Keratinocyte (primary cell): ENCODE results near the gene TAL1. TPM values are rescaled to one million over a fixed set of nuclear protein-coding genes. Genes with fewer than 3 reads are reported as not detected.
A peak's percentile ranks its signal among the peaks of the same experiment; 100 is the strongest.

Experiments used
- DNase-seq: peaks from one replicate; pipeline ENCODE4 v3.0.0-alpha.2; 2011; ENCODE audit warnings: low read depth, missing footprints, low spot score
- FAIRE-seq: peaks from 2 replicates; lab custom pipeline; 2011; peaks lifted over from hg19 to GRCh38; lab: Jason Lieb, UNC
- H2AFZ ChIP-seq: 2 replicates; pipeline ENCODE4 v1.6.0; 2012; ENCODE audit warnings: low read length, control low read depth, inconsistent platforms; ENCODE audit not compliant: control insufficient read depth
- H3K27ac ChIP-seq: 2 replicates; pipeline ENCODE4 v1.5.1; 2011; ENCODE audit warnings: low read length; ENCODE audit not compliant: control insufficient read depth, insufficient read depth
- H3K27me3 ChIP-seq: 3 replicates; pipeline ENCODE4 v1.6.0; 2011; ENCODE audit warnings: low read length; ENCODE audit not compliant: control insufficient read depth, insufficient read depth; ENCODE audit errors: extremely low read depth
- H3K36me3 ChIP-seq, 2 experiments: 2 replicates in 1 of 2; 3 replicates in 1 of 2; pipeline ENCODE4 v1.5.1; 2011; ENCODE audit warnings: low read length in 2 of 2, mild to moderate bottlenecking in 1 of 2; ENCODE audit not compliant: control insufficient read depth in 2 of 2, insufficient read depth in 2 of 2; ENCODE audit errors: extremely low read depth in 1 of 2
- H3K4me1 ChIP-seq: 3 replicates; pipeline ENCODE4 v1.5.1; 2011; ENCODE audit warnings: low read length; ENCODE audit not compliant: control insufficient read depth, insufficient read depth; ENCODE audit errors: extremely low read depth
- H3K4me2 ChIP-seq: 3 replicates; pipeline ENCODE4 v1.6.0; 2011; ENCODE audit warnings: low read depth, low read length; ENCODE audit not compliant: control insufficient read depth, insufficient read depth; ENCODE audit errors: extremely low read depth
- H3K4me3 ChIP-seq, 3 experiments: fragments of 200-600 bp in 1 of 3; sonication (generic) in 1 of 3; 2 replicates in 2 of 3; 3 replicates in 1 of 3; pipeline ENCODE4 v1.5.1; 2011 to 2016; ENCODE audit warnings: low read length in 3 of 3, mild to moderate bottlenecking in 3 of 3, control low read depth in 2 of 3, inconsistent platforms in 1 of 3, low read depth in 1 of 3, mixed read lengths in 1 of 3, mixed run types in 1 of 3, moderate library complexity in 1 of 3; ENCODE audit not compliant: control insufficient read depth in 2 of 3, insufficient read depth in 2 of 3; ENCODE audit errors: extremely low read depth in 1 of 3
- H3K79me2 ChIP-seq: 2 replicates; pipeline ENCODE4 v1.6.0; 2012; ENCODE audit warnings: low read length; ENCODE audit not compliant: control insufficient read depth, insufficient read depth
- H3K9ac ChIP-seq: 3 replicates; pipeline ENCODE4 v1.6.0; 2011; ENCODE audit warnings: low read length; ENCODE audit not compliant: control insufficient read depth, insufficient read depth; ENCODE audit errors: extremely low read depth
- H3K9me1 ChIP-seq: 3 replicates; pipeline ENCODE4 v1.6.0; 2011; ENCODE audit warnings: low read length; ENCODE audit not compliant: control insufficient read depth, insufficient read depth; ENCODE audit errors: extremely low read depth
- H3K9me3 ChIP-seq: 2 replicates; pipeline ENCODE4 v1.5.1; 2012; ENCODE audit warnings: low read depth, low read length; ENCODE audit not compliant: control insufficient read depth
- H4K20me1 ChIP-seq: 3 replicates; pipeline ENCODE4 v1.6.0; 2011; ENCODE audit warnings: low read length; ENCODE audit not compliant: control insufficient read depth, insufficient read depth; ENCODE audit errors: extremely low read depth
- CTCF ChIP-seq, 3 experiments: IDR thresholded peaks in 1 of 3; conservative IDR thresholded peaks in 1 of 3; optimal IDR thresholded peaks in 1 of 3; 2 replicates in 2 of 3; 3 replicates in 1 of 3; pipeline versions ENCODE3 to v1.5.1; 2011; ENCODE audit warnings: low read length in 3 of 3, mild to moderate bottlenecking in 3 of 3, moderate library complexity in 2 of 3, control low read depth in 1 of 3, inconsistent platforms in 1 of 3; ENCODE audit not compliant: insufficient read depth in 2 of 3; ENCODE audit errors: extremely low read depth in 1 of 3
- EZH2 ChIP-seq: IDR thresholded peaks from one replicate; pipeline ENCODE4 v1.6.1; 2012; ENCODE audit warnings: inconsistent platforms, mild to moderate bottlenecking, low read length, moderate library complexity
- dilution Hi-C: fragments of 300-500 bp; cut with MboI; formaldehyde crosslinking; loops from one replicate; pipeline ENCODE4 v1.7.0; 2020; ENCODE audit warnings: low sequenced_read_pairs; ENCODE audit not compliant: extremely low pct_ligation_motif_present
- polyA plus RNA-seq, 5 experiments: library from polyadenylated mRNA; depleted of rRNA in 3 of 5; stranded (reverse) in 3 of 5; stranded (forward) in 1 of 5; unstranded in 1 of 5; fragments of >200 nt; gene quantifications; 1 replicate in 1 of 5; 2 replicates in 3 of 5; 3 replicates in 1 of 5; pipeline versions ENCODE4 v1.2.1 to v1.2.3, GENCODE V29; 2011 to 2012; ENCODE audit warnings: missing spikeins in 2 of 5, low read depth in 1 of 5, low replicate concordance in 1 of 5

The TAL1 gene
- polyA plus RNA-seq, 1 donor (not counting 4 experiments of a cell fraction or from before 2014, with no cell fraction given): not detected

- Histone ChIP-seq H2AFZ (no peak overlapping the region), H4K20me1 (peaks cover 12% of the 10 kb centered on the region), H3K79me2 (no peaks in the 10 kb centered on the region), H3K36me3 (no peaks in the 10 kb centered on the region), H3K27ac (no peak overlapping the region), H3K4me2 (no peak overlapping the region), H3K9me1 (no peaks in the 10 kb centered on the region), H3K4me3 (no peak overlapping the region), H3K9ac (no peak overlapping the region), H3K9me3 (no peaks in the 10 kb centered on the region), H3K27me3 (peaks cover 95% of the 10 kb centered on the region), H3K4me1 (peaks cover 3% of the 10 kb centered on the region)
- dilution Hi-C loops: no loop called here
- FAIRE-seq (no peak), DNase-seq (no peak)
- TF ChIP-seq EZH2 (no peak), CTCF (optimal IDR thresholded peaks at IDR 0.05 in 1 of 3, IDR thresholded peaks at IDR 0.05 in 1 of 3, conservative IDR thresholded peaks at IDR 0.05 in 1 of 3; ENCODE audit: extremely low read depth in 1 of 3, insufficient read depth in 2 of 3, low read length in 3 of 3) (no peak)
These were observed 5.2 kb downstream of the TAL1 start for GRCh38 chr1:47226839-47227215.

GRCh38 chr1:47226121-47226838, 5.7 kb downstream of the TAL1 start:
- no peak overlapping the region for H3K4me3 ChIP-seq
- H3K27me3 ChIP-seq: peaks cover 89% of the 10 kb centered on the region

More at GRCh38 chr1:47226121-47226838, 5.7 kb downstream of the TAL1 start:
- H2AFZ ChIP-seq: no peak overlapping the region
- H3K4me2 ChIP-seq: no peak overlapping the region
- H3K36me3 ChIP-seq: no peaks in the 10 kb centered on the region
- dilution Hi-C loops: no loop called here
- H4K20me1 ChIP-seq: peaks cover 10% of the 10 kb centered on the region
- no peak for DNase-seq
- no peaks in the 10 kb centered on the region for H3K9me3 ChIP-seq
- no peaks in the 10 kb centered on the region for H3K9me1 ChIP-seq
- no peaks in the 10 kb centered on the region for H3K4me1 ChIP-seq
- FAIRE-seq: no peak
- no peak overlapping the region for H3K9ac ChIP-seq
- no peak overlapping the region for H3K27ac ChIP-seq
- TF ChIP-seq EZH2: peak; percentile 85
- no peak for TF ChIP-seq CTCF (optimal IDR thresholded peaks at IDR 0.05 in 1 of 3, IDR thresholded peaks at IDR 0.05 in 1 of 3, conservative IDR thresholded peaks at IDR 0.05 in 1 of 3; ENCODE audit: extremely low read depth in 1 of 3, insufficient read depth in 2 of 3, low read length in 3 of 3)
- H3K79me2 ChIP-seq: no peaks in the 10 kb centered on the region
